Liver (tissue), 3 donors: ENCODE data around the gene LMOD2.

Source experiments
- ATF3 ChIP-seq: IDR thresholded peaks from 2 replicates; pipeline ENCODE4 v1.6.1; 2016; ENCODE audit warnings: antibody characterized with exemption
- CTCF ChIP-seq: fragments of 150-350 bp; IDR thresholded peaks from 2 replicates; pipeline ENCODE4 v1.5.1; 2017; ENCODE audit warnings: improper control_type of control experiment, low read depth, low read length; ENCODE audit not compliant: missing input control
- RAD21 ChIP-seq, 2 donors: IDR thresholded peaks; 2 replicates each; pipeline ENCODE4 v1.6.1; 2016; ENCODE audit warnings: antibody characterized with exemption in 2 of 2, mild to moderate bottlenecking in 2 of 2
- REST ChIP-seq: IDR thresholded peaks from 2 replicates; pipeline ENCODE4 v1.6.1; 2016; ENCODE audit warnings: antibody characterized with exemption, mild to moderate bottlenecking
- TAF1 ChIP-seq: conservative IDR thresholded peaks from 2 replicates; pipeline ENCODE4 v1.6.1; 2016; ENCODE audit warnings: antibody characterized with exemption, mild to moderate bottlenecking
- YY1 ChIP-seq: IDR thresholded peaks from 2 replicates; pipeline ENCODE4 v1.6.1; 2016; ENCODE audit warnings: antibody characterized with exemption, mild to moderate bottlenecking
- donor health status: healthy.
- donor health status: healthy.

- no peak for TF ChIP-seq CTCF
- no peak for TF ChIP-seq YY1
- no peak for TF ChIP-seq ATF3
- TF ChIP-seq RAD21 (IDR thresholded peaks at IDR 0.05): no peak
- no peak for TF ChIP-seq REST
- no peak for TF ChIP-seq TAF1
These were observed 46.4 kb upstream of the LMOD2 start for GRCh38 chr7:123608991-123609882.
